ENCODE data around the gene RNF7.
"Not testable (repeated sequence)": the region's sequence is repeated elsewhere in the genome, so short reads cannot be mapped to it uniquely, and the experiment has no call there.

The RNF7 gene

GRCh38 chr3:141738022-141738890 lies at the start of gene RNF7:
TSS of gene RNF7 (plus strand) at chr3:141738298. CDS start at chr3:141738342, 44 bp downstream.
- H3K36me3 ChIP-seq (ENCODE audit: insufficient read depth, low read length), result peaks cover 10% of the 10 kb centered on the region
- DNase-seq (ENCODE audit: low read depth, low spot score), result peak; percentile 92
- peak within 1 kb of the TSS; percentile 85 for H3K27ac ChIP-seq

GRCh38 chr3:141690431-141691072 lies 47.5 kb upstream of the RNF7 start:
- Histone ChIP-seq H3K27ac (no peak overlapping the region), H3K4me3 (no peak overlapping the region), H3K9me3 (ENCODE audit: low read depth, low read length) (no peaks in the 10 kb centered on the region), H3K36me3 (ENCODE audit: insufficient read depth, low read length) (no peaks in the 10 kb centered on the region), H3K9ac (ENCODE audit: insufficient read length) (no peak overlapping the region)
- no peak for TF ChIP-seq EZH2 (IDR thresholded peaks at IDR 0.05)
- no peak for TF ChIP-seq FOXP2 (optimal IDR thresholded peaks at IDR 0.05; ENCODE audit: control extremely low read depth, extremely low read length, insufficient read depth)
- TF ChIP-seq POLR2AphosphoS5 (IDR thresholded peaks at IDR 0.05; ENCODE audit: borderline replicate concordance, low read depth, low read length), result no peak
- DNase-seq (ENCODE audit: low read depth, low spot score), result no peak

More at GRCh38 chr3:141738022-141738890, at the start of gene RNF7:
- peak within 1 kb of the TSS; percentile 89 for H3K9ac ChIP-seq (ENCODE audit: insufficient read length)
- peak within 1 kb of the TSS; percentile 93 for H3K4me3 ChIP-seq
- TF ChIP-seq POLR2AphosphoS5 (IDR thresholded peaks at IDR 0.05; ENCODE audit: borderline replicate concordance, low read depth, low read length), result peak; percentile 88
- peak; percentile 95 for TF ChIP-seq FOXP2 (optimal IDR thresholded peaks at IDR 0.05; ENCODE audit: control extremely low read depth, extremely low read length, insufficient read depth)
- TF ChIP-seq EZH2 (IDR thresholded peaks at IDR 0.05), result no peak
- H3K9me3 ChIP-seq (ENCODE audit: low read depth, low read length), result no peaks in the 10 kb centered on the region

GRCh38 chr3:141691471-141691870 lies 46.6 kb upstream of the RNF7 start:
- DNase-seq (ENCODE audit: low read depth, low spot score); H3K36me3 ChIP-seq (ENCODE audit: insufficient read depth, low read length); H3K9me3 ChIP-seq (ENCODE audit: low read depth, low read length); H3K4me3 ChIP-seq; H3K27ac ChIP-seq; H3K9ac ChIP-seq (ENCODE audit: insufficient read length): not testable (repeated sequence)

- not testable (repeated sequence) for H3K36me3 ChIP-seq (ENCODE audit: insufficient read depth, low read length); H3K9ac ChIP-seq (ENCODE audit: insufficient read length); DNase-seq (ENCODE audit: low read depth, low spot score); H3K9me3 ChIP-seq (ENCODE audit: low read depth, low read length); H3K4me3 ChIP-seq; H3K27ac ChIP-seq
These were observed 45.1 kb upstream of the RNF7 start for GRCh38 chr3:141692973-141693372.

GRCh38 chr3:141699324-141699723 lies 38.8 kb upstream of the RNF7 start:
- Histone ChIP-seq H3K36me3 (ENCODE audit: insufficient read depth, low read length) (no peaks in the 10 kb centered on the region), H3K4me3 (no peak overlapping the region), H3K27ac (no peak overlapping the region), H3K9ac (ENCODE audit: insufficient read length) (no peak overlapping the region), H3K9me3 (ENCODE audit: low read depth, low read length) (no peaks in the 10 kb centered on the region)
- no peak for DNase-seq (ENCODE audit: low read depth, low spot score)
- TF ChIP-seq FOXP2 (optimal IDR thresholded peaks at IDR 0.05; ENCODE audit: control extremely low read depth, extremely low read length, insufficient read depth) (no peak), POLR2AphosphoS5 (IDR thresholded peaks at IDR 0.05; ENCODE audit: borderline replicate concordance, low read depth, low read length) (no peak), EZH2 (IDR thresholded peaks at IDR 0.05) (no peak)

GRCh38 chr3:141699897-141700296 lies 38.2 kb upstream of the RNF7 start:
- DNase-seq (ENCODE audit: low read depth, low spot score), result no peak
- TF ChIP-seq POLR2AphosphoS5 (IDR thresholded peaks at IDR 0.05; ENCODE audit: borderline replicate concordance, low read depth, low read length) (no peak), EZH2 (IDR thresholded peaks at IDR 0.05) (no peak), FOXP2 (optimal IDR thresholded peaks at IDR 0.05; ENCODE audit: control extremely low read depth, extremely low read length, insufficient read depth) (no peak)
- Histone ChIP-seq H3K36me3 (ENCODE audit: insufficient read depth, low read length) (no peaks in the 10 kb centered on the region), H3K9me3 (ENCODE audit: low read depth, low read length) (no peaks in the 10 kb centered on the region), H3K9ac (ENCODE audit: insufficient read length) (no peak overlapping the region), H3K4me3 (no peak overlapping the region), H3K27ac (no peak overlapping the region)

- DNase-seq (ENCODE audit: low read depth, low spot score), result not testable (repeated sequence)
These were observed 34.7 kb upstream of the RNF7 start for GRCh38 chr3:141703367-141703766.

GRCh38 chr3:141707741-141708203 lies 30.3 kb upstream of the RNF7 start:
- Histone ChIP-seq H3K36me3 (ENCODE audit: insufficient read depth, low read length) (no peaks in the 10 kb centered on the region), H3K27ac (no peak overlapping the region), H3K9ac (ENCODE audit: insufficient read length) (no peak overlapping the region), H3K9me3 (ENCODE audit: low read depth, low read length) (no peaks in the 10 kb centered on the region), H3K4me3 (no peak overlapping the region)
- TF ChIP-seq EZH2 (IDR thresholded peaks at IDR 0.05) (no peak), FOXP2 (optimal IDR thresholded peaks at IDR 0.05; ENCODE audit: control extremely low read depth, extremely low read length, insufficient read depth) (no peak), POLR2AphosphoS5 (IDR thresholded peaks at IDR 0.05; ENCODE audit: borderline replicate concordance, low read depth, low read length) (no peak)
- DNase-seq (ENCODE audit: low read depth, low spot score), result no peak

More at GRCh38 chr3:141703367-141703766, 34.7 kb upstream of the RNF7 start:
- not testable (repeated sequence) for H3K9me3 ChIP-seq (ENCODE audit: low read depth, low read length); H3K4me3 ChIP-seq; H3K27ac ChIP-seq; H3K9ac ChIP-seq (ENCODE audit: insufficient read length); H3K36me3 ChIP-seq (ENCODE audit: insufficient read depth, low read length)

GRCh38 chr3:141708367-141708766 lies 29.7 kb upstream of the RNF7 start:
- Histone ChIP-seq H3K9me3 (ENCODE audit: low read depth, low read length) (no peaks in the 10 kb centered on the region), H3K9ac (ENCODE audit: insufficient read length) (no peak overlapping the region), H3K4me3 (no peak overlapping the region), H3K36me3 (ENCODE audit: insufficient read depth, low read length) (no peaks in the 10 kb centered on the region), H3K27ac (no peak overlapping the region)
- no peak for DNase-seq (ENCODE audit: low read depth, low spot score)
- TF ChIP-seq POLR2AphosphoS5 (IDR thresholded peaks at IDR 0.05; ENCODE audit: borderline replicate concordance, low read depth, low read length) (no peak), EZH2 (IDR thresholded peaks at IDR 0.05) (no peak), FOXP2 (optimal IDR thresholded peaks at IDR 0.05; ENCODE audit: control extremely low read depth, extremely low read length, insufficient read depth) (no peak)

Data from SK-N-MC (cell line).